ENCODE results near the gene TBXAS1. TPM values are rescaled to one million over a fixed set of nuclear protein-coding genes. Genes with fewer than 3 reads are reported as not detected.

Gene TBXAS1
- total and polyA plus RNA-seq, 2 experiments from 2014 or later, result 1.3 TPM; not detected in 1

DNA sequence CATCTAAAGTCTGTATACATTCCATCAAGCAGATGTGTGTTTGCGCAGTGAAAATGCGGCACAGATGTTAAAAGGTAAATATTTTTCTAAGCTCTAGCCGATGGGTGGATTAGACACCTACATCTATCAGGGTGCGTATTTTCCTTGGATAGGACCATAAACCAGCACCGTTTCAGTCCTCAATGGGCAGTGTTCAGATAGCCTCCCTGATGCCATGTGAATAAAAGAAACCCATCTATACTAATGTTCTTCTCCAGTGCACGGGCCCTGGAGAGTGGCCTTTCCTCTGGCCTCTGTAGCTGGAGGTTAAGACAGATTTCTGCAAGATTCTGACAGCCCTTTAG is 130.2 kb downstream of the TBXAS1 start:
- Mint-ChIP-seq H3K4me3 (no peak overlapping the region), H3K36me3 (ENCODE audit: low read depth) (no peaks in the 10 kb centered on the region), H3K27me3 (ENCODE audit: insufficient read depth, low read depth, poor library complexity) (peaks cover 5% of the 10 kb centered on the region), H3K27ac (no peak overlapping the region), H3K4me1 (peaks cover 35% of the 10 kb centered on the region), H3K9me3 (no peaks in the 10 kb centered on the region)
- DNase-seq (ENCODE audit: low spot score) (no peak), ATAC-seq (no peak)
- TF ChIP-seq EZH2 (IDR thresholded peaks at IDR 0.05; ENCODE audit: low read depth, unreplicated experiment), result no peak
- no peak for TF ChIP-seq JUNB (IDR thresholded peaks at IDR 0.05; ENCODE audit: unreplicated experiment)
- TF ChIP-seq NANOG (IDR thresholded peaks at IDR 0.05; ENCODE audit: borderline replicate concordance), result no peak
- TF ChIP-seq ZNF331 (CRISPR knock-in tag; IDR thresholded peaks at IDR 0.05; ENCODE audit: low read depth), result no peak
- no peak for TF ChIP-seq STAT1 (IDR thresholded peaks at IDR 0.05; ENCODE audit: unreplicated experiment)
- no peak for TF ChIP-seq ZNF462 (CRISPR knock-in tag; IDR thresholded peaks at IDR 0.05)
- no peak for TF ChIP-seq EZH2phosphoT487 (IDR thresholded peaks at IDR 0.05; ENCODE audit: unreplicated experiment)
- no peak for TF ChIP-seq POLR2AphosphoS5 (IDR thresholded peaks at IDR 0.05; ENCODE audit: low read depth)
- TF ChIP-seq ZNF114 (CRISPR knock-in tag; IDR thresholded peaks at IDR 0.05), result no peak
- H3K4me3 ChIP-seq, result no peak overlapping the region
- no peak overlapping the region for H3K4me2 ChIP-seq
- no peaks in the 10 kb centered on the region for H3F3A ChIP-seq (replicated peaks; ENCODE audit: low read depth)
- H3K27ac ChIP-seq (ENCODE audit: low read depth), result no peak overlapping the region
- peaks cover 12% of the 10 kb centered on the region for H3K9me2 ChIP-seq (ENCODE audit: insufficient read depth)
- no peak overlapping the region for H2AFZ ChIP-seq
- H3K79me2 ChIP-seq (replicated peaks; ENCODE audit: insufficient read depth), result no peaks in the 10 kb centered on the region
- H3K4me1 ChIP-seq (ENCODE audit: insufficient read depth), result peaks cover 12% of the 10 kb centered on the region
- H4K20me1 ChIP-seq (replicated peaks; ENCODE audit: insufficient read depth), result no peaks in the 10 kb centered on the region
- no peaks in the 10 kb centered on the region for H3K36me3 ChIP-seq (ENCODE audit: insufficient read depth)
- no peaks in the 10 kb centered on the region for H3K27me3 ChIP-seq (ENCODE audit: insufficient read depth)
